ENCODE measurements around the gene TLL1.

DNA sequence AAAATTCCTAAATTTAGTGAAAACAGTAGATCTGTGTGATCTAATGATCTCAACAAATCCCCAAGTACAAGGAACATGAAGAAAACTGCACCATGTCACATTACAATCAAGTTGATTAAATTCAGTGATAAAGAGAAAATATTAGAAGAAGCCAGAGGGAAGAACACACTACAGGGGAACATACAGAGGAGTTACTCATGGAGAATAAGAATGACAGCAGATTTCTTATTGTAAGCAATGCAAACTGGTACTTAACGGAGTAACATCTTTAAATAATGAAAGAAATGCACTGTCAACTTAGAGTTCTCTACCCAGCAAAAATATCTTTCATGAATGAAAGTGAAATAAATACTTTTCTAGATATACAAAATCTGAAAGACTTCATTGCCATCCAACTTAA is 21.1 kb downstream of the TLL1 start:
- TF ChIP-seq CTCF (IDR thresholded peaks at IDR 0.05; ENCODE audit: low read length) (no peak), EZH2 (IDR thresholded peaks at IDR 0.05; ENCODE audit: borderline replicate concordance, low read length) (no peak)
